AG09319 (cell line): ENCODE data around the gene C7orf57.

Experiments used
- DNase-seq: peaks from one replicate; pipeline ENCODE4 v3.0.0-alpha.2; 2010; ENCODE audit warnings: low read depth; ENCODE audit errors: extremely low read depth
- TF ChIP-seq, protein P1 (sequence below): IDR thresholded peaks from 2 replicates; pipeline ENCODE4 v1.5.1; 2011; ENCODE audit warnings: low read depth, mild to moderate bottlenecking, inconsistent platforms, low read length, moderate library complexity

C7orf57 gene

DNA sequence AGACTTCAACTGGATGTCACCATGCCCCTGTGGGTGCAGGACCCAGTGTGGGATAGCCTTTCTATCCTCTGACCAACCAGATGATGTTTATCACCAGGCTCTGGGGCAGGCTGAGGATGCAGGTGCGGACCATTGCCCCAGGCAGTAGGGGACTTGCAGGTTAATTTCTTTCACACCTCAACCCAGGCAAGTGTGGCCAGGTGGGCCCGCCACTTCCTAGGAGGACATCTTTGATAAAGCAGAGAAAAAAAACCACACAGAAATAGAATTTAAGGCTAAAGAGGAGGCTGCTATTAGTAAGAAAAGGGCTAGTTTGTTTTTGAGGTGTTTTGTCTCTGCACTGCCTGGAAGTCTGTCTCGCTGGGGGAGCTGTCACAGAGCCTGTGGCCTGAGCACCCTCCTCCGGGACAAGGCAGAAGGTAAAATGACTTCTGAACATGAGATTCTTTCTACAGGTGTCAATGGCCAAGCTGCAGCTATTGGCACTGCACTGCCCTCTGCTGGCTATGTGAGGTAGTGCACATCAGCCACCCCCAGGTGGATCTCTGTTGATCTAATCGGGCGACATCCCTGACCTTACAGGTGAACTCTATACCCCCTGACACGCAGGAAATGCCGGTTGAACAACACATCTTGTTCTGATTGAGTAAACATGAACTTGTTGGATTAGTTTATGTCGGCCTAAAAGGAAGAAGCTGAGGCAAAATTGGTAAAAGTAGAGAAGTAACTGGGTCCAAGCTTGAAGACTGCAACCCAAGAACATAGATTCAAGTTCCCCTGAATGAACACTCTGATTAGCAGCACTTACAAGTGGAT, 74.7 kb downstream of the C7orf57 start:
- DNase-seq: no peak
- TF ChIP-seq, protein P1, sequence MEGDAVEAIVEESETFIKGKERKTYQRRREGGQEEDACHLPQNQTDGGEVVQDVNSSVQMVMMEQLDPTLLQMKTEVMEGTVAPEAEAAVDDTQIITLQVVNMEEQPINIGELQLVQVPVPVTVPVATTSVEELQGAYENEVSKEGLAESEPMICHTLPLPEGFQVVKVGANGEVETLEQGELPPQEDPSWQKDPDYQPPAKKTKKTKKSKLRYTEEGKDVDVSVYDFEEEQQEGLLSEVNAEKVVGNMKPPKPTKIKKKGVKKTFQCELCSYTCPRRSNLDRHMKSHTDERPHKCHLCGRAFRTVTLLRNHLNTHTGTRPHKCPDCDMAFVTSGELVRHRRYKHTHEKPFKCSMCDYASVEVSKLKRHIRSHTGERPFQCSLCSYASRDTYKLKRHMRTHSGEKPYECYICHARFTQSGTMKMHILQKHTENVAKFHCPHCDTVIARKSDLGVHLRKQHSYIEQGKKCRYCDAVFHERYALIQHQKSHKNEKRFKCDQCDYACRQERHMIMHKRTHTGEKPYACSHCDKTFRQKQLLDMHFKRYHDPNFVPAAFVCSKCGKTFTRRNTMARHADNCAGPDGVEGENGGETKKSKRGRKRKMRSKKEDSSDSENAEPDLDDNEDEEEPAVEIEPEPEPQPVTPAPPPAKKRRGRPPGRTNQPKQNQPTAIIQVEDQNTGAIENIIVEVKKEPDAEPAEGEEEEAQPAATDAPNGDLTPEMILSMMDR: no peak; the same call in none of the 2 replicates

DNA sequence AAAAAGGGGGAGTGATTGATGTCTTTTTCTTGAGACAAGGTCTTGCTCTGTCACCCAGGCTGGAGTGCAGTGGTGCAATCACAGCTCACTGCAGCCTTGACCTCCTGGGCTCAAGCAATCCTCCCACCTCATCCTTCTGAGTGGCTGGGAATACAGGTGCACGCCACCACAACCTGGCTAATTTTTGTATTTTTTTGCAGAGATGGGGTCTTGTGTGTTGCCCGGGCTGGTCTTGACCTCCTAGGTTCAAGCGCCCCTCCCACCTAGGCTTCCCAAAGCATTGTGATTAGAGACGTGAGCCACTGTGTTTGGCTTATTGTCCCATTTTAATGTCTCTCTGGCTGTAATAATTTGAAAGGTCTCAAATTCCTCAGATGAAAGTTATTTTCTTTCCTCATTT, 75.5 kb downstream of the C7orf57 start:
- no peak for DNase-seq
- TF ChIP-seq, protein P1: no peak
